Activated CD8-positive, alpha-beta T cell treated with anti-CD3 and anti-CD28 coated beads, Interleukin-2, amount 10 ng/mL, durations not matched to agents 7 days and 5 days (primary cell): Measurements from ENCODE around the gene MUS81. TPM values are rescaled to one million over a fixed set of nuclear protein-coding genes. Genes with fewer than 3 reads are reported as not detected.
"Not testable (repeated sequence)": the region's sequence is repeated elsewhere in the genome, so short reads cannot be mapped to it uniquely, and the experiment has no call there.

ENCODE experiments used
- ATAC-seq: fragments of 150-1000 bp; cut with Tn5 transposase; one replicate; pipeline ENCODE4 v1.10.0; 2021; ENCODE audit warnings: moderate library complexity
- CTCF ChIA-PET: fragments of 350-600 bp; sonication (Branson Sonifier 250); formaldehyde crosslinking; loops from one replicate; lab custom pipeline; 2021; ENCODE audit warnings: antibody characterized with exemption; lab: Charles Lee
- POLR2A ChIA-PET: fragments of 350-600 bp; sonication (Branson Sonifier 250); formaldehyde crosslinking; loops from one replicate; lab custom pipeline; 2021; ENCODE audit warnings: antibody characterized with exemption; lab: Charles Lee
- DNase-seq: peaks from one replicate; pipeline ENCODE4 v3.0.0-alpha.2; 2020
- H3K27ac Mint-ChIP-seq: one replicate; pipeline ENCODE4 v1.8.0; 2021; ENCODE audit warnings: mild to moderate bottlenecking, mixed read lengths
- H3K27me3 Mint-ChIP-seq: one replicate; pipeline ENCODE4 v1.8.0; 2021; ENCODE audit warnings: low read depth, mixed read lengths
- H3K36me3 Mint-ChIP-seq: one replicate; pipeline ENCODE4 v1.8.0; 2021; ENCODE audit warnings: low read depth, mixed read lengths
- H3K4me1 Mint-ChIP-seq: one replicate; pipeline ENCODE4 v1.8.0; 2021; ENCODE audit warnings: low read depth, mixed read lengths
- H3K4me3 Mint-ChIP-seq: one replicate; pipeline ENCODE4 v1.8.0; 2021; ENCODE audit warnings: mild to moderate bottlenecking, mixed read lengths
- H3K9me3 Mint-ChIP-seq: one replicate; pipeline ENCODE4 v1.8.0; 2022; ENCODE audit warnings: mixed read lengths; ENCODE audit not compliant: insufficient read depth
- total RNA-seq, 2 experiments: library from RNA; stranded (reverse); gene quantifications; one replicate each; pipeline ENCODE4 v1.2.3, GENCODE V29; 2021

MUS81 gene
- total RNA-seq, 2 experiments from 2014 or later = 106 to 111 TPM

- Mint-ChIP-seq H3K9me3 (no peaks in the 10 kb centered on the region), H3K4me3 (no peak overlapping the region), H3K36me3 (no peaks in the 10 kb centered on the region), H3K27me3 (peaks cover 17% of the 10 kb centered on the region), H3K27ac (no peak overlapping the region), H3K4me1 (peaks cover 10% of the 10 kb centered on the region)
- POLR2A ChIA-PET = interaction anchor here (0.9 kb wide), 1 partner anchor 32 kb away, joined by 3 read pairs; no protein-coding TSS in a partner anchor
- ATAC-seq (no peak), DNase-seq (no peak)
- CTCF ChIA-PET = interaction anchor here (0.7 to 5.0 kb wide), 10 partner anchors 10 to 218 kb away, joined by 3 to 36 read pairs (median 3); partner anchors contain the start of genes KAT5 and MUS81
These were observed 33.1 kb upstream of the MUS81 start for GRCh38 chr11:65826984-65827735.

GRCh38 chr11:65829459-65829858, 30.8 kb upstream of the MUS81 start:
- CTCF ChIA-PET = interaction anchor here (0.6 to 3.9 kb wide), 6 partner anchors 12 to 194 kb away, joined by 3 to 36 read pairs (median 4); partner anchors contain the start of genes AP5B1 and KAT5
- Mint-ChIP-seq H3K27me3 (peaks cover 25% of the 10 kb centered on the region), H3K4me1 (peaks cover 14% of the 10 kb centered on the region), H3K9me3 (no peaks in the 10 kb centered on the region), H3K4me3 (no peak overlapping the region), H3K36me3 (no peaks in the 10 kb centered on the region), H3K27ac (no peak overlapping the region)
- ATAC-seq (no peak), DNase-seq (no peak)
- POLR2A ChIA-PET = interaction anchor here (0.9 to 1.1 kb wide), 2 partner anchors 23 to 30 kb away, joined by 6 read pairs; no protein-coding TSS in a partner anchor

- not testable (repeated sequence) for H3K27ac Mint-ChIP-seq, DNase-seq, H3K9me3 Mint-ChIP-seq, H3K4me3 Mint-ChIP-seq, ATAC-seq, H3K36me3 Mint-ChIP-seq
- peaks cover 25% of the 10 kb centered on the region for H3K27me3 Mint-ChIP-seq
- POLR2A ChIA-PET = interaction anchor here (0.6 kb wide), 1 partner anchor 389 kb away, joined by 3 read pairs; no protein-coding TSS in a partner anchor
- CTCF ChIA-PET = interaction anchor here (0.6 to 3.9 kb wide), 12 partner anchors 9 to 244 kb away, joined by 3 to 19 read pairs (median 5); partner anchors contain the start of genes AP5B1, CFL1, FIBP and KAT5
- peaks cover 14% of the 10 kb centered on the region for H3K4me1 Mint-ChIP-seq
These were observed 28.0 kb upstream of the MUS81 start for GRCh38 chr11:65832231-65832630.

- no peak within 1 kb of the TSS for H3K4me3 Mint-ChIP-seq
- H3K27me3 Mint-ChIP-seq = peaks cover 24% of the 10 kb centered on the region
- H3K4me1 Mint-ChIP-seq = peaks cover 9% of the 10 kb centered on the region
- POLR2A ChIA-PET = interaction anchor here (0.8 to 1.6 kb wide), 5 partner anchors 16 to 181 kb away, joined by 3 to 5 read pairs (median 3); no protein-coding TSS in a partner anchor
- H3K36me3 Mint-ChIP-seq = no peaks in the 10 kb centered on the region
- CTCF ChIA-PET = interaction anchor here (1.0 to 3.1 kb wide), 10 partner anchors 8 to 59 kb away, joined by 3 to 16 read pairs (median 4); partner anchors contain the start of genes CFL1, FIBP and MUS81
- DNase-seq = peak; percentile 97
- no peaks in the 10 kb centered on the region for H3K9me3 Mint-ChIP-seq
- ATAC-seq = peak; percentile 100
- H3K27ac Mint-ChIP-seq = peak within 1 kb of the TSS; percentile 53
These were observed 26.8 kb upstream of the MUS81 start, which contains the start of gene SNX32 for GRCh38 chr11:65833297-65834030. Gene SNX32 (plus strand): TSS chr11:65833963. CDS start chr11:65834066, 103 bp downstream.

GRCh38 chr11:65834202-65834601, 26.0 kb upstream of the MUS81 start:
- H3K36me3 Mint-ChIP-seq = no peaks in the 10 kb centered on the region
- H3K27me3 Mint-ChIP-seq = peaks cover 22% of the 10 kb centered on the region
- ATAC-seq = no peak
- CTCF ChIA-PET = interaction anchor here (1.0 to 2.3 kb wide), 3 partner anchors 16 to 54 kb away, joined by 4 to 16 read pairs (median 6); partner anchors contain the start of gene MUS81
- POLR2A ChIA-PET = interaction anchor here (0.8 to 1.6 kb wide), 4 partner anchors 16 to 24 kb away, joined by 3 to 5 read pairs (median 4); no protein-coding TSS in a partner anchor
- no peaks in the 10 kb centered on the region for H3K9me3 Mint-ChIP-seq
- H3K4me3 Mint-ChIP-seq = no peak overlapping the region
- peaks cover 9% of the 10 kb centered on the region for H3K4me1 Mint-ChIP-seq
- no peak for DNase-seq
- H3K27ac Mint-ChIP-seq = no peak overlapping the region

GRCh38 chr11:65842144-65842543, 18.1 kb upstream of the MUS81 start:
- ATAC-seq = no peak
- no peaks in the 10 kb centered on the region for H3K36me3 Mint-ChIP-seq
- DNase-seq = no peak
- no peaks in the 10 kb centered on the region for H3K27me3 Mint-ChIP-seq
- H3K4me3 Mint-ChIP-seq = no peak overlapping the region
- H3K9me3 Mint-ChIP-seq = no peaks in the 10 kb centered on the region
- H3K4me1 Mint-ChIP-seq = no peaks in the 10 kb centered on the region
- POLR2A ChIA-PET = no interaction called here
- H3K27ac Mint-ChIP-seq = no peak overlapping the region
- CTCF ChIA-PET = interaction anchor here (1.4 to 1.8 kb wide), 2 partner anchors 10 to 18 kb away, joined by 4 to 7 read pairs; partner anchors contain the start of gene MUS81

GRCh38 chr11:65843811-65844210, 16.4 kb upstream of the MUS81 start:
- no peak overlapping the region for H3K27ac Mint-ChIP-seq
- no peaks in the 10 kb centered on the region for H3K4me1 Mint-ChIP-seq
- DNase-seq (no peak), ATAC-seq (no peak)
- H3K27me3 Mint-ChIP-seq = no peaks in the 10 kb centered on the region
- H3K9me3 Mint-ChIP-seq = no peaks in the 10 kb centered on the region
- no peak overlapping the region for H3K4me3 Mint-ChIP-seq
- ChIA-PET CTCF (interaction anchor here (1.2 to 1.8 kb wide), 3 partner anchors 8 to 25 kb away, joined by 3 to 7 read pairs (median 3); no protein-coding TSS in a partner anchor), POLR2A (no interaction called here)
- H3K36me3 Mint-ChIP-seq = no peaks in the 10 kb centered on the region

- no peak for ATAC-seq
- CTCF ChIA-PET = interaction anchor here (1.1 to 1.8 kb wide), 3 partner anchors 8 to 25 kb away, joined by 3 to 7 read pairs (median 3); no protein-coding TSS in a partner anchor
- no peaks in the 10 kb centered on the region for H3K27me3 Mint-ChIP-seq
- POLR2A ChIA-PET = no interaction called here
- H3K4me1 Mint-ChIP-seq = no peaks in the 10 kb centered on the region
- no peak overlapping the region for H3K27ac Mint-ChIP-seq
- DNase-seq = no peak
- no peak overlapping the region for H3K4me3 Mint-ChIP-seq
- no peaks in the 10 kb centered on the region for H3K36me3 Mint-ChIP-seq
- H3K9me3 Mint-ChIP-seq = no peaks in the 10 kb centered on the region
These were observed 15.9 kb upstream of the MUS81 start for GRCh38 chr11:65844231-65844872.

GRCh38 chr11:65847746-65848145, 12.5 kb upstream of the MUS81 start:
- H3K27ac Mint-ChIP-seq = no peak overlapping the region
- H3K4me3 Mint-ChIP-seq = no peak overlapping the region
- no peaks in the 10 kb centered on the region for H3K9me3 Mint-ChIP-seq
- DNase-seq (no peak), ATAC-seq (no peak)
- CTCF ChIA-PET = interaction anchor here (1.2 to 7.2 kb wide), 3 partner anchors 12 to 197 kb away, joined by 3 to 36 read pairs (median 7); partner anchors contain the start of gene MUS81
- H3K36me3 Mint-ChIP-seq = peaks cover 25% of the 10 kb centered on the region
- no peaks in the 10 kb centered on the region for H3K4me1 Mint-ChIP-seq
- H3K27me3 Mint-ChIP-seq = no peaks in the 10 kb centered on the region
- POLR2A ChIA-PET = interaction anchor here (4.0 to 15.9 kb wide), 2 partner anchors 12 to 37 kb away, joined by 17 to 305 read pairs; partner anchors contain the start of genes CCDC85B, CTSW, FIBP and MUS81

- DNase-seq, H3K27ac Mint-ChIP-seq, ATAC-seq, H3K4me3 Mint-ChIP-seq, H3K4me1 Mint-ChIP-seq, H3K9me3 Mint-ChIP-seq, H3K27me3 Mint-ChIP-seq: not testable (repeated sequence)
- CTCF ChIA-PET = interaction anchor here (0.9 to 7.2 kb wide), 4 partner anchors 11 to 197 kb away, joined by 3 to 36 read pairs (median 6); partner anchors contain the start of gene MUS81
- peaks cover 35% of the 10 kb centered on the region for H3K36me3 Mint-ChIP-seq
- POLR2A ChIA-PET = interaction anchor here (4.0 to 15.9 kb wide), 2 partner anchors 11 to 37 kb away, joined by 17 to 305 read pairs; partner anchors contain the start of genes CCDC85B, CTSW, FIBP and MUS81
These were observed 11.5 kb upstream of the MUS81 start for GRCh38 chr11:65848693-65849092.
